GM13976 (cell line): Measurements from ENCODE around the gene HUNK.

ENCODE experiments used
- DNase-seq: peaks from one replicate; pipeline ENCODE4 v3.0.0; 2012; ENCODE audit warnings: low spot score
- in situ Hi-C: fragments of 300-500 bp; cut with MboI; formaldehyde crosslinking; loops from one replicate; pipeline ENCODE4 v1.12.0; 2022; ENCODE audit warnings: low sequenced_read_pairs, mixed read lengths, inconsistent platforms; ENCODE audit not compliant: unreplicated experiment
- TF ChIP-seq, protein P1 (sequence below): IDR thresholded peaks from 2 replicates; pipeline ENCODE4 v1.5.1; 2012; ENCODE audit warnings: borderline replicate concordance, mild to moderate bottlenecking; ENCODE audit not compliant: insufficient read depth; ENCODE audit errors: extremely low read depth, missing control alignments, control extremely low read depth

The HUNK gene

GRCh38 chr21:31889460-31889859, 16.6 kb downstream of the HUNK start:
- in situ Hi-C loops: no loop called here
- DNase-seq: no peak
- TF ChIP-seq, protein P1, sequence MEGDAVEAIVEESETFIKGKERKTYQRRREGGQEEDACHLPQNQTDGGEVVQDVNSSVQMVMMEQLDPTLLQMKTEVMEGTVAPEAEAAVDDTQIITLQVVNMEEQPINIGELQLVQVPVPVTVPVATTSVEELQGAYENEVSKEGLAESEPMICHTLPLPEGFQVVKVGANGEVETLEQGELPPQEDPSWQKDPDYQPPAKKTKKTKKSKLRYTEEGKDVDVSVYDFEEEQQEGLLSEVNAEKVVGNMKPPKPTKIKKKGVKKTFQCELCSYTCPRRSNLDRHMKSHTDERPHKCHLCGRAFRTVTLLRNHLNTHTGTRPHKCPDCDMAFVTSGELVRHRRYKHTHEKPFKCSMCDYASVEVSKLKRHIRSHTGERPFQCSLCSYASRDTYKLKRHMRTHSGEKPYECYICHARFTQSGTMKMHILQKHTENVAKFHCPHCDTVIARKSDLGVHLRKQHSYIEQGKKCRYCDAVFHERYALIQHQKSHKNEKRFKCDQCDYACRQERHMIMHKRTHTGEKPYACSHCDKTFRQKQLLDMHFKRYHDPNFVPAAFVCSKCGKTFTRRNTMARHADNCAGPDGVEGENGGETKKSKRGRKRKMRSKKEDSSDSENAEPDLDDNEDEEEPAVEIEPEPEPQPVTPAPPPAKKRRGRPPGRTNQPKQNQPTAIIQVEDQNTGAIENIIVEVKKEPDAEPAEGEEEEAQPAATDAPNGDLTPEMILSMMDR: no peak

- no peak for DNase-seq
- TF ChIP-seq, protein P1: no peak
- in situ Hi-C loops: no loop called here
Measured at GRCh38 chr21:31892686-31893085, 19.9 kb downstream of the HUNK start.

- in situ Hi-C loops: no loop called here
- no peak for DNase-seq
- TF ChIP-seq, protein P1: no peak
Measured at GRCh38 chr21:31893851-31894415, 21.1 kb downstream of the HUNK start.

- in situ Hi-C loops: no loop called here
- DNase-seq: no peak
- TF ChIP-seq, protein P1: no peak
Measured at GRCh38 chr21:31894457-31894856, 21.6 kb downstream of the HUNK start.

DNA sequence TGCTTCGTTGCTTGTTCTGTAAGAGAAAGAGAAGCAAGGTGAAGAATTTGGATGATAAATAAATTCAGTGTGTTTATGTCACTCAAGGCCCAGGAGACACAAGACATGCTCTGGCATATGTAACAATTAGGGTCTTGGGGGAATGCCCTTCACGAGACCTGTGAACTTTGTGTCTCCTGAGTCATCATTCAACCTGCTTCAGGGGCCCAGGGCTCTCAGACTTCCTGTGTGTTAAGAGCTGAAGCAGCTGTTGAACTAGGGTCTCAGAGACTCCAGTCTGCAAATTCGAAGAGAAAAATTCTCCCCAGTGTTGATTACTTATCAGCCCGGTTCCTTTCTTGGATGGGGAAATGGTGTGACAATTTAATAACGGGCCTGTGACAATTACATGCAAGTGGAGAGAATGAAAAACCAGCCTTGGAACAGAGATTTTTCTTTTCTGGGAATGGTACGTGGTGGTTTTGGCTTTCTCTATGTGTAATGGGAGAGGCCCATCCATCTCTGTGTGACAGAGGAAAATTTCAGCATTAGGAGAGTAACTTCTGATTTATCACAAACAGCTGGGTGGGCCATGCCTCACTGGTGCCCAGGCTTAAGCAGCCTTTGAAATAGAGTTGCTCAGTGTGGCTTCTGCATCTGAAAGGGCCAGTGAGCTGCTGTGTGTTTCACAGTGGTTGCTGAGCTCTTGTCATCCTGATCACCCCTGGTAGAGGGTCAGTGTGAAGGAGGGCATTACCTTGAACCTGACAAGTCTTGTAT, 22.4 kb downstream of the HUNK start:
- DNase-seq: no peak

DNA sequence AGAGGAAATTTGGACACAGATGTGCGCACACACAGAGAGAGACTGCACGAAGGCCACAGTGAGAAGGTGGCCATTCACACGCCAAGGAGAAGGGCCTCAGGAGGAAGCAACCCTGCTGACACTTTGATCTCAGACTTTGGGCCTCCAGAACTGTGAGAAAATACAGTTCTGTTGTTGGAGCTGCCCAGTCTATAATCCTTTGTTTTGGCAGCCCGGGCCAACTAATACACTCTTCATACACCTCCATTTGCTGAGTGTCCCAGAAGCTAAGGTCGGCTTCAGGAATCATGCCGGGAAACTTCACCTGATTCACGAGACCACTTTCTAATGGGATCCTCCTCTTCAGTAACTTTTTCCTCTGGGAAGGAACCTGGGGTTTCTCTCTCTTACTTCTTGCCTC, 23.2 kb downstream of the HUNK start:
- no peak for DNase-seq
- in situ Hi-C loops: no loop called here
- TF ChIP-seq, protein P1: no peak

More for the DNA sequence above, 22.4 kb downstream of the HUNK start:
- in situ Hi-C loops: no loop called here
- TF ChIP-seq, protein P1: no peak
